HepG2 (cell line): ENCODE data around the gene SP4.

Experiments used
- ELF1 ChIP-seq: sonication (generic); formaldehyde crosslinking; IDR thresholded peaks from 2 replicates; pipeline ENCODE4 v1.4.0; 2020; ENCODE audit warnings: missing genetic modification reagents
- EZH2 ChIP-seq: conservative IDR thresholded peaks from 2 replicates; pipeline ENCODE4 v1.6.1; 2012; ENCODE audit warnings: mild to moderate bottlenecking, low read depth, low read length, moderate library complexity
- HDAC1 ChIP-seq: sonication (generic); formaldehyde crosslinking; IDR thresholded peaks from 2 replicates; pipeline ENCODE4 v1.5.1; 2020; ENCODE audit warnings: mild to moderate bottlenecking, missing genetic modification reagents
- KMT2A ChIP-seq: sonication (generic); formaldehyde crosslinking; IDR thresholded peaks from 2 replicates; pipeline ENCODE4 v1.4.0; 2020; ENCODE audit warnings: missing genetic modification reagents
- MXI1 ChIP-seq: IDR thresholded peaks from 3 replicates; pipeline ENCODE4 v1.6.1; 2012; ENCODE audit warnings: low read depth, low read length, inconsistent platforms, borderline replicate concordance
- NR1H2 ChIP-seq: sonication (generic); formaldehyde crosslinking; IDR thresholded peaks from 2 replicates; pipeline ENCODE4 v1.8.1; 2022; ENCODE audit warnings: low read depth, missing genetic modification reagents, borderline replicate concordance
- NR2F6 ChIP-seq, 2 experiments: IDR thresholded peaks; 2 replicates each; pipeline ENCODE4 v1.6.1; 2016; ENCODE audit warnings: antibody characterized with exemption in 1 of 2, mild to moderate bottlenecking in 1 of 2
- TOE1 ChIP-seq: sonication (generic); formaldehyde crosslinking; IDR thresholded peaks from 2 replicates; pipeline ENCODE4 v1.4.0; 2020; ENCODE audit warnings: mild to moderate bottlenecking, missing genetic modification reagents
- ZBTB7A ChIP-seq: sonication (generic); formaldehyde crosslinking; IDR thresholded peaks from 2 replicates; pipeline ENCODE4 v1.8.0; 2022; ENCODE audit warnings: mild to moderate bottlenecking, missing genetic modification reagents
- ZNF263 ChIP-seq: sonication (generic); formaldehyde crosslinking; IDR thresholded peaks from 2 replicates; pipeline ENCODE4 v1.4.0; 2020; ENCODE audit warnings: missing genetic modification reagents
- ZNF274 ChIP-seq: sonication (generic); formaldehyde crosslinking; IDR thresholded peaks from 2 replicates; pipeline ENCODE4 v1.5.1; 2020; ENCODE audit warnings: mild to moderate bottlenecking, missing genetic modification reagents
- TF ChIP-seq, protein P1 (sequence below): sonication (generic); formaldehyde crosslinking; IDR thresholded peaks from 2 replicates; pipeline ENCODE4 v1.5.1; 2020; ENCODE audit warnings: missing genetic modification reagents, mild to moderate bottlenecking, borderline replicate concordance
- TF ChIP-seq, protein P2 (sequence below): sonication (generic); formaldehyde crosslinking; IDR thresholded peaks from 2 replicates; pipeline ENCODE4 v1.5.0; 2020; ENCODE audit warnings: mild to moderate bottlenecking, missing genetic modification reagents, moderate library complexity
- TF ChIP-seq, protein P3 (sequence below): sonication (generic); formaldehyde crosslinking; IDR thresholded peaks from 2 replicates; pipeline ENCODE4 v1.8.0; 2022; ENCODE audit warnings: missing genetic modification reagents, mild to moderate bottlenecking, moderate library complexity, borderline replicate concordance

GRCh38 chr7:21429021-21429420 lies 1.1 kb downstream of the SP4 start:
- TF ChIP-seq KMT2A (CRISPR knock-in tag), result no peak
- TF ChIP-seq, protein P1, sequence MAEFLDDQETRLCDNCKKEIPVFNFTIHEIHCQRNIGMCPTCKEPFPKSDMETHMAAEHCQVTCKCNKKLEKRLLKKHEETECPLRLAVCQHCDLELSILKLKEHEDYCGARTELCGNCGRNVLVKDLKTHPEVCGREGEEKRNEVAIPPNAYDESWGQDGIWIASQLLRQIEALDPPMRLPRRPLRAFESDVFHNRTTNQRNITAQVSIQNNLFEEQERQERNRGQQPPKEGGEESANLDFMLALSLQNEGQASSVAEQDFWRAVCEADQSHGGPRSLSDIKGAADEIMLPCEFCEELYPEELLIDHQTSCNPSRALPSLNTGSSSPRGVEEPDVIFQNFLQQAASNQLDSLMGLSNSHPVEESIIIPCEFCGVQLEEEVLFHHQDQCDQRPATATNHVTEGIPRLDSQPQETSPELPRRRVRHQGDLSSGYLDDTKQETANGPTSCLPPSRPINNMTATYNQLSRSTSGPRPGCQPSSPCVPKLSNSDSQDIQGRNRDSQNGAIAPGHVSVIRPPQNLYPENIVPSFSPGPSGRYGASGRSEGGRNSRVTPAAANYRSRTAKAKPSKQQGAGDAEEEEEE (CRISPR knock-in tag), result no peak
- no peak for TF ChIP-seq MXI1
- TF ChIP-seq NR2F6 (IDR thresholded peaks at IDR 0.05), result no peak
- TF ChIP-seq NR2F6 (CRISPR knock-in tag; IDR thresholded peaks at IDR 0.05), result no peak
- no peak for TF ChIP-seq NR1H2
- no peak for TF ChIP-seq ZNF263 (CRISPR knock-in tag)
- no peak for TF ChIP-seq HDAC1 (CRISPR knock-in tag)
- TF ChIP-seq, protein P2, sequence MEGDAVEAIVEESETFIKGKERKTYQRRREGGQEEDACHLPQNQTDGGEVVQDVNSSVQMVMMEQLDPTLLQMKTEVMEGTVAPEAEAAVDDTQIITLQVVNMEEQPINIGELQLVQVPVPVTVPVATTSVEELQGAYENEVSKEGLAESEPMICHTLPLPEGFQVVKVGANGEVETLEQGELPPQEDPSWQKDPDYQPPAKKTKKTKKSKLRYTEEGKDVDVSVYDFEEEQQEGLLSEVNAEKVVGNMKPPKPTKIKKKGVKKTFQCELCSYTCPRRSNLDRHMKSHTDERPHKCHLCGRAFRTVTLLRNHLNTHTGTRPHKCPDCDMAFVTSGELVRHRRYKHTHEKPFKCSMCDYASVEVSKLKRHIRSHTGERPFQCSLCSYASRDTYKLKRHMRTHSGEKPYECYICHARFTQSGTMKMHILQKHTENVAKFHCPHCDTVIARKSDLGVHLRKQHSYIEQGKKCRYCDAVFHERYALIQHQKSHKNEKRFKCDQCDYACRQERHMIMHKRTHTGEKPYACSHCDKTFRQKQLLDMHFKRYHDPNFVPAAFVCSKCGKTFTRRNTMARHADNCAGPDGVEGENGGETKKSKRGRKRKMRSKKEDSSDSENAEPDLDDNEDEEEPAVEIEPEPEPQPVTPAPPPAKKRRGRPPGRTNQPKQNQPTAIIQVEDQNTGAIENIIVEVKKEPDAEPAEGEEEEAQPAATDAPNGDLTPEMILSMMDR (CRISPR knock-in tag), result no peak
- no peak for TF ChIP-seq ELF1
- TF ChIP-seq ZBTB7A (CRISPR knock-in tag), result no peak
- no peak for TF ChIP-seq TOE1 (CRISPR knock-in tag)
- no peak for TF ChIP-seq ZNF274
- TF ChIP-seq, protein P3, sequence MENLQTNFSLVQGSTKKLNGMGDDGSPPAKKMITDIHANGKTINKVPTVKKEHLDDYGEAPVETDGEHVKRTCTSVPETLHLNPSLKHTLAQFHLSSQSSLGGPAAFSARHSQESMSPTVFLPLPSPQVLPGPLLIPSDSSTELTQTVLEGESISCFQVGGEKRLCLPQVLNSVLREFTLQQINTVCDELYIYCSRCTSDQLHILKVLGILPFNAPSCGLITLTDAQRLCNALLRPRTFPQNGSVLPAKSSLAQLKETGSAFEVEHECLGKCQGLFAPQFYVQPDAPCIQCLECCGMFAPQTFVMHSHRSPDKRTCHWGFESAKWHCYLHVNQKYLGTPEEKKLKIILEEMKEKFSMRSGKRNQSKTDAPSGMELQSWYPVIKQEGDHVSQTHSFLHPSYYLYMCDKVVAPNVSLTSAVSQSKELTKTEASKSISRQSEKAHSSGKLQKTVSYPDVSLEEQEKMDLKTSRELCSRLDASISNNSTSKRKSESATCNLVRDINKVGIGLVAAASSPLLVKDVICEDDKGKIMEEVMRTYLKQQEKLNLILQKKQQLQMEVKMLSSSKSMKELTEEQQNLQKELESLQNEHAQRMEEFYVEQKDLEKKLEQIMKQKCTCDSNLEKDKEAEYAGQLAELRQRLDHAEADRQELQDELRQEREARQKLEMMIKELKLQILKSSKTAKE, result no peak
- TF ChIP-seq EZH2, result no peak
